ENCODE data around the gene RDX.

The RDX gene

DNA sequence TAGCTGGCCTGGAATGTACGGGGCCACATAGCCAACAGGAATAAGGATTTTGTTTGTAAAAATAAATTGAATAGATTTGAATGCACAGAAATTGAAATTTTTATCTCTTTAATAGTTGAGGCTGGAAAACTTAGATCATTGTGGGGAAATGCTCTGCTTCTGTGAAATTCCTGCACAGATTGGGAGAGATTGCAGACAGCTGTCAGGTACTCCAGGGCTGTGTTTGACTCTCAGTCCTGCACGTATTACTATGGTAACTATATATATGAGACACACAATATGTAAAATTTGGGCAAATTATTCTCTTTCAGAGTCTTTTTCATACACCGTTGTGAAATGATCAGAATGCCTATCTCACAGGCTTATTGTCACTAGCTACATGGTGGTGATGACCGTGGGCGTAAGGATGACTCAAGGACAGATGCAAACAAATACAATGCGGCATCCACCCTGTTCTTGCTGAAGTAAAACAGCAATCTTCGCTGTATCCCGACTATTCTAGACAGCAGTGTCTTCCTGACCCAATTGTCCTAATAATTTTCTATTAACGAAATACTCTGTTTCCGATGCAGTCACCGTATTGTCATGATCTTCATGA lies 123.8 kb downstream of the RDX start:
- DNase-seq (ENCODE audit: low read depth in 2 of 2) = no peak

DNA sequence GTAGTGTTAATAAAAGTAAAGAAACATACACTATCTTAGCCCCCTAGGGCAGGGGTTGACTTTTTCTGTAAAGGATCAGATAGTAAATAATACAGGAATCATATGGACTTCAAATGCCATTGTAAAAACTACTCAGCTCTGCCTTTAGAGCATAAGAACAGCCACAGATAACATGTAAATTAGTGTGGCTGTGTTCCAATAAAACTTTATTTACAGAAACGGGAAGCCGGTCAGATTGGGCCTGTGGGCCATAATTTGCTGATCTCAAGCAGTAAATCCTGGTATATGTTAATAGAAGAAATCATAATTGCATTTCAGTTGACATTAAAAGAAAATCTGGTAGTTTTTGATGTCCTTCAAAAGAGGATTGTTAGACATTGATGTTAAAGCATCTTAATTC lies 126.7 kb downstream of the RDX start:
- no peak for DNase-seq (ENCODE audit: low read depth in 2 of 2)

DNA sequence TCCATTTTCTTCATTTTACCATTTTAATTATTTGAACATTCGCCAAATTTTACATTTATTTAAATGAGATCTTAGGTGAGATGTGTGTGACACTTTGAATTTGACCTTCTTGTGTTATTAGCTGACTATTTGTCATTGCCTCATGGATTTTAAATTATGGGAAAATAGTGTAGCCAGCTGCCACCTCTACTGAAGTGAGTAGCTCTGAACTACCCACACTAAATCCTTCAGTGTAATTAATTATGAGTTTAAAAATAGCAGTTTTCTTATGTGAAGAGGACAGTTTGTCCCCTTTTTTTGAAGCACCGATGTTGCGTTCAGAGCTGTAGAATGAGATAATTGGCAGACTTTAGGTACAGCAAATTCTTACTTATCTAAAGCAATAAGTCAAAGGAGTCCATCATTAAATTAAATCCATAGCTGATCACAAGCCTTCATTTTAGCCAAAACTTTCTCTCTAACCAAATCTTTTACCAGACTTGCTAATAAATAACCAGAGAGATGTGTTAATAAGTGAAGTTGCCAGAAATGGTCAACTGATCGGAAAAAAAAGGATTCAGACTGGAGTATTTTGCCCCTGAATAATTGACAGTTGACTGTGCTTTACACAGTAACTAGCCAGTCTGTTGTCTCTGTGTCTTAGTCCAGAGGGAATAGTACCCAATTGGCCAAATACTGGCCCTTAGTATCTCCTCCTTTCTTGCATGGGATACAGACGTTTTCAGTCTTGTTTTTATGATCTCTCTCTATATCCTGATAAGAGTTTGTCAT lies 128.2 kb downstream of the RDX start:
- no peak for DNase-seq (ENCODE audit: low read depth in 2 of 2)

DNA sequence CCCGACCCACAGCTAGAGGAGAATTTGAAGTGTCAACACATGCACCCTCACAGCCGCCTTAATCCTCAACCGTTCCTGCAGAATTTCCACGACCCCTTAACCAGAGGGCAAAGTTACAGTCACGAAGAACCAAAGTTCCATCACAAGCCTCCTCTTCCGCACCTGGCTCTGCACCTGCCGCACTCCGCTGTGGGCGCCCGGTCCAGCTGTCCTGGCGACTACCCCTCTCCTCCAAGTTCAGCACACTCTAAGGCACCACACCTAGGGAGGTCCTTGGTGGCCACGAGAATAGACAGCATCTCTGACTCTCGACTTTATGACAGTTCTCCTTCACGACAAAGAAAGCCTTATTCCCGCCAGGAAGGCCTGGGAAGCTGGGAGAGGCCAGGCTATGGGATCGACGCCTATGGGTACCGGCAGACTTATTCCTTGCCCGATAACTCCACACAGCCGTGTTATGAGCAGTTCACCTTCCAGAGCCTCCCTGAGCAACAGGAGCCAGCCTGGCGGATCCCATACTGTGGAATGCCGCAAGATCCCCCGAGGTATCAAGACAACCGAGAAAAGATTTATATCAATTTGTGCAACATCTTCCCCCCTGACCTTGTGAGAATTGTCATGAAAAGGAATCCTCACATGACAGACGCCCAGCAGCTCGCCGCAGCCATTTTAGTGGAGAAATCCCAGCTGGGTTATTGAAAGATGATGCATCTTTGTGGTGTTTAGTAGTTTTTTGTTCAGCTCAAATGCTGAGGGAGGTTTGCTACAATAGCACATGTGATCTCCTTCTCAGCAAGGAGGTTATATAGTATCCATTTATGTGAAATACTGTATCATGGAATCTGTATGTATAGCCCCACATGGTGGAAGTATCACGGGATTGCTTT lies 131.1 kb downstream of the RDX start:
- no peak for DNase-seq (ENCODE audit: low read depth in 2 of 2)

DNA sequence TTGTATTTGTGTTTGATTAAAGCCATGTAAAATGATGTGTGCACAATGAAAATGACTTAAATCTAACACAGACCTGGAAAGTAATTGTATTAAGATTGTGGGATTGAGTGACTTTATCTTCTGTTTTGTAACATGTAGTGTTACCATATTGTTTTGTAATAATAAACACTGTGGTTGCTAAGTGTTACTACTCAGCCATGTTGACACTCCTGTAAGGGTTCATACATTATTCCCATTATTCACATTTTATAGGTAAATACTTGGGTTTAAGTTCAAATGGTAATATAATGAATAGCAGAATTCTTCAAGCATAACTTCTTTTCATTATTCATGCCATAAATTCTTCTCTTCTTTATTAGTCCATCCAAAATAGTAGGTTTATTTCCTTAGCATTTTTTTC lies 134.2 kb downstream of the RDX start:
- DNase-seq (ENCODE audit: low read depth in 2 of 2) = no peak

DNA sequence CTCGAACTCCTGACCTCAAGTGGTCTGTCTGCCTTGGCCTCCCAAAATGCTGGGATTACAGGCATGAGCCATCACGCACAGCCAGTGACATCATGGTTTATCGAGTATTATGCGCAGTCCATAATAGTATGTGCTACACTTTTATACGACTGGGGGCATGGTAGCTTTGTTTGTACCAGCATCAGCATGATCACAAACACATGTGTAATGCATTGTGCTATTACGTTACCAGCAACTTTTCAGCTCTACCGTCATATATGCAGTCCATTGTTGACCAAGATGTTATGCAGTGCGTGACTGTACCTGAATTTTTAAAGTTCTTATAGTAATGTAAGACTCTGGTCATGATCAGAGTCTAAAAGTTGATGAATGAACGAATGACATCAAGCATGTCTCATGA lies 135.4 kb downstream of the RDX start:
- DNase-seq (ENCODE audit: low read depth in 2 of 2) = no peak

DNA sequence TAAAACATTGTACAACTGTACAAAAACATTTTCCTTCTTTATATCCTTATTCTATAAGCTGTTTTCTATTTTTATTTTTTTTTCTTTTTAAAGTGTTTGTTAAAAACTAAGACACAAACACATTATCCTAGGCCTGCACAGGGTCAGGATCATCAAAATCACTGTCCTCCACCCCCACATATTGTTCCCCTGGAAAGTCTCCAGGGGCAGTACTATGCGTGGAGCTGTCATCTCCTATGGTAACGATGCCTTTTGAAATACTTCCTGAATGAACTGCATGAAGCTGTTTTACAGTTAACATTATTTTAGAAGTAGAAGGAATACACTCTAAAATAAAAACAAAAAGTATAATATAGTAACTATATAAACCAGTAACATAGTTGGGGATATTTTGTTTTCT lies 136.0 kb downstream of the RDX start:
- DNase-seq (ENCODE audit: low read depth in 2 of 2) = no peak

DNA sequence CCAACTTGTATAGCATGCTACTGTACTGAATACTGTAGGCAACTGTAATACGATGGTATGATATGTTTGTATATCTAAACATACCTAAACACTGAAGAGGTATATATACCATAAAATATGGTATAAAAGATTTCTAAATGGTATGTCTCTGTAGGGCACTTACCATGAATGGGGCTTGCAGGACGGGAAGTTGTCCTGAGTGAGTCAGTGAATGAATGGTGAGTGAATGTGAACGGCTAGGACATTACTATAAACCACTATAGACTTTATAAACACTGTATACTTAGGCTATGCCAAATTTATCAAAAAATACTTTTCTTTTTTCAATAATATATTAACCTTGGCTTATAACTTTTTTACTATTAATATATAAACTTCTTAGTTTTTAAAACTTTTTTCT lies 136.4 kb downstream of the RDX start:
- DNase-seq (ENCODE audit: low read depth in 2 of 2) = no peak

DNA sequence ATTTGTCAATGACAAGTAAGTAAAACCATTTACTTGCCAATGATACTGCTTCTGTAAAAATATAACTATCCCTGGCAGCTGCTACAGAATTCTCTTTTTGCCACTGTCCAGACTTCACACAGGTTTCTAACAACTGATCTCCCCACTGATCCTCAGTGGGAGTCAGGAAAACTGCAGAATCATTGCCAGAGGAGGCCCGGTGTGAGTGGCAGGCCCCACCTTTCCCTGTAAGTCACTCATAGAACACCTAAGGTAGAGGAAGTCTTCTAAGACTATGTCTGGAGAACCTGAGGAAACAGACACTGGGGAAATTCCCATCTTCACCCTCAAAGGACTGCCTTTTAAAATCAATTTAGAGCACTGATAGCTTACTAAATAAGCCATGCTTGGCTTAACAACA lies 136.9 kb downstream of the RDX start:
- DNase-seq (ENCODE audit: low read depth in 2 of 2) = no peak

DNA sequence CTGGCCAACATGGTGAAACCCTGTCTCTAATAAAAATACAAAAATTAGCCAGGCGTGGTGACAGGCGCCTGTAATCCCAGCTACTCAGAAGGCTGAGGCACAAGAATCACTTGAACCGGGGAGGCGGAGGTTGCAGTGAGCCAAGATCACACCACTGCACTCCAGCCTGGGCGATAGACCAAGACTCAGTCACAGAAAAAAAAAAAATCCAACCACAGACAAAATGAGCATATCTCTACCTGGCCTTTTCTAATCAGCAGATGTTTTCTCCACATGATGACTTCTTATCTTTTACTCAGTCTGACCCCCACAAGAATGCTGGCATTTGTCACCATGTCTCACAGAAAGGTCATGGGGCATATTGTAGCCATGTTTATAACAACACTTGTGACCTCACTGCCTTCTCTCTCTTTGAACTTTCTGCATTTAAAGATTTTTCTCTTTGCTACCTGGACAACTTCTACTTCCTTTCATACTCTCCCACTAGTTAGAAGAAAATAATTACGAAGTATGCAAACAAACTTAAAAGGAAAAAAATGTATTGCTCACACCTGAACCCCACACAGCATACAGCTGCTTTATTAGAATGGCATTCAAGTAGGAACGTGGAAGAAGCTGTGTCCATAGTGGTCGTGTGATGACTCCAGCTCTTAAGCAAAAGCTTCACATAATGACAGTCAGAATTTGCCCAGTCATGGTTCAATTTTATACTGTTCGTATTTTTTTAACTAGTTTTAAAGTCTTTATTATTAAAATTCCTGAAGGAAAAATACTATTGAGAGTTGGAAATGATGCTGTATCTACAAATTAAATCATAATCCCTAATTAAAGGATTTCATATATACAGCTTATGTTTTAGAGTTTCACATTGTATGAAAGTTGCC lies 137.9 kb downstream of the RDX start:
- DNase-seq (ENCODE audit: low read depth in 2 of 2) = no peak

DNA sequence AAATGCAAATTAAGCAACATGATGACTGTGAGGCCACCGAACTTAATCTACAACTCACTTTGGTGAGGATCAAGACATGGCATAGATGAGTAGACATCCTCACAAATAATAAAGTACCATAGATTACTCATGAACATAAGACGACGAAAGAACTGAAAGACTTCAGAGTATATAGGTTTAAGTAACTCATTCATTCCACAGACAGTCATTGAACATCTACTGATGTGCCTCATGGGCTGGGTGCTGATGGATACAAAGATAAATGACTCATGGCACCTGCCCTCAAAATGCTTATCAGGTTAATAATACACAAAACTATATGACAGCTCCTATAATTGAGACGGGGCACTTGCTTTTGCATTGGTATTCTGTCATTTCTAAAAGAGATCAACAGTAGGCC lies 139.9 kb downstream of the RDX start:
- no peak for DNase-seq (ENCODE audit: low read depth in 2 of 2)

DNA sequence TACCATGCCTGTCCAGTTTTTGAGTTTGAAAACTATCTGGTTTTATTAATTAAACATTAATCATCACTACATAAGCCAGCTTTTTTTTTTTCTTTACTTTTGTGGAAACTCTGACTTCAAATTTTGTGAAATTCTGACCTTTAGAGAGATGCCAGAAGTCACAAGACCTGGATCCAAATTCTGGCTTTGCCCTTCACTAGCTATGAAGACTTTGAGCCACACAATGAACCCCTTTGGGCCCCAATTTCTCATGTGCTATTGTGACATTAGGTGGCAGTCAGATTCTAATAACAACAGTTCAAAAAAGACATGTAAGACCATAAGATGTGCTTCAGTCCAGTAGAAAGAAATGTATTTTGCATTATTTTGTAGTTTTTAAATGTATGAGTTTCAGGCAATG lies 142.9 kb downstream of the RDX start:
- no peak for DNase-seq (ENCODE audit: low read depth in 2 of 2)

DNA sequence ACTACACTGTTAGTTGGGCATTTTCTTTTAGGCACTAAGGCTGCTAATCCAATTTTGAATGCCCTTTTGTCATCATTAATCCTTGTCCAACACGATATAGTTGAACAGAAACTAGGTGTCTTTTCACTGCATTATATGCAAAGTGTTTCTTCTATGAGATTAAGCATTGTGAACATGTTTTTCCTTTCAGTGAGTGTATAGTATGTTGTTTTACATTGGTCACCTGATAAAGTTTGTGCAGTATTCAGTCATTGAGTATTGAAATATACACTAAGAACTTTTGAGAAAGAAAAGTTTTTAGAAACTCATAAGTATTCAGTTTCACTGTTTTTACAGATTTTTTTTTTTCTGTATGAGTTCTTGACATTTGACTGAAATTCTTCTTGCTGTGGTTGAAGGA lies 144.2 kb downstream of the RDX start:
- no peak for DNase-seq (ENCODE audit: low read depth in 2 of 2)

DNA sequence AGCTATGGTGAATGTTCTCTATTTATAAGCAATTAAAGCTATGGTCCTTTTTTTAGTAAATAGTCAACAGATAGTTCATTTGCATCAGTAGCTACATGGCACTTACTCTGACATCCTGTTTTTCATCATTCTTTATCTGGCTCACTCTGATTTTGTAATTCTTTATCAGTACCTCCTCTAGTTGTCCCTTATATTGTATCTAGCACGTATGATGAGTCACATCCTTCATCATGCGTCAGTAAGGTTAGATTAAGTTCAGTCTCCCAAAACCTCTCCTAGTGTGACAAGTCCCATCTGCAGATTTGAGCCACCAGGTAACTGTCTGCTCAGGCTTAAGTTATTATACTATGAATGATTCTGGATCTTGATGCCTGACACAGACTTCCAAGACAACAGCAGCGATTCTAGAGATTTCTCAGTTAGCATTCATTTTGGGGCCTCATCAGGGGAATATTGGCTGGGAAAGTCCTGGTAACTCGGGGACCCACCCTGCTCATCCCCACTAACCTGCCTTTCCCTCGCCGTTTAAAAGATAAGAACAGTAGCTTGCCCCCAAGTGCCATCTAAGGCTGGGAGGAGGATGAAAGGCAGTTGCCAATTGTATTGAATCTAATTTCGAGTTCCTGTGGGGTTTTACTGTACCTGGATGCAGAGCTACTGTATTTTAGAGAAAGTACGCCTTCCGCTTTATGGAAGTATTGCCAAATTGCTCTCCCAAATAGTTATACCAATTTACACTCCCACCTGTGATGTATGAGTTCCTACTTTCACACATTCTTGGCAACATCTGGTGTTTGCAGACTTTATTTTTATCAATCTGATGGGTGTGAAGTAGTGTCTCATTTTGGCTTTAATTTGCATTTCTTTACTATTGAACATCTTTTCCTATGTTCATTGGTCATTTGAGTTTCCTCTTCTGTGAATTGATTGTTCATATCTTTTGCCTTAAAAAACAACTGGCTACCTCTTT lies 147.4 kb downstream of the RDX start:
- no peak for DNase-seq (ENCODE audit: low read depth in 2 of 2)

DNA sequence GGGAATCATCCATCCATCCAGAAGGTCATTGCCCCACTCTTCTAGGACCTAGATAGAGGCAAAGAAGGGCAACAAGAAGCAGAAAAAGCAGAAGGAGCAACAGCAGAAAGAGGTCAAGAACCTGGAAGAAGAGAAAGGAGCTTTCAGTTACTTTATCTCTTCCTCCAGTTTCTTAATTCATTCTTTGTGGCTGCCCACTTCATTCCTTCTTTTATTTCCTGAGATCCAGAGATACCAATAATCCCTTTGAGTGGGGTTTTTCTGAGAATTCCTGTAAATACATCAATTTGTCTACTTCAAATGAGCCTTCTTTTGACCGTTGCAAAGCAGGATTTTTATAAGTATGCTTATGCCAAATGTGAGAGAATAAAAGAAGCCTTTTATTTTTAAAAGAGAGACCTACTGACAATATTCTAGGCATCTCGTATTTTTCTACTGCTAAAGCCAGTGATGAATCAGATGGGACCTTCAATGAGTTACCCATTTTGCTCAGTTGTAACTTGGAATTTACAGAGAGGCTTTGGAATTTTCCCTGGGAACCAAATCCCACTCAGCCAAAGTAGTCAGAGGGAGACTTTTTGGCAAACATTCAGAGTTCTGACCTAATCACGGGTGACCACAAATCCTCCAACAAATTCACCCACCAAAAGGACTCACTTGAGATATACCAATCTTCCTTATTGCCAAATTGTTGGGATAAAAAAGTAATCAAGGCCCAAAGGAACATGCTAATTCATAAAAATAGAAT lies 148.3 kb downstream of the RDX start:
- no peak for DNase-seq (ENCODE audit: low read depth in 2 of 2)

DNA sequence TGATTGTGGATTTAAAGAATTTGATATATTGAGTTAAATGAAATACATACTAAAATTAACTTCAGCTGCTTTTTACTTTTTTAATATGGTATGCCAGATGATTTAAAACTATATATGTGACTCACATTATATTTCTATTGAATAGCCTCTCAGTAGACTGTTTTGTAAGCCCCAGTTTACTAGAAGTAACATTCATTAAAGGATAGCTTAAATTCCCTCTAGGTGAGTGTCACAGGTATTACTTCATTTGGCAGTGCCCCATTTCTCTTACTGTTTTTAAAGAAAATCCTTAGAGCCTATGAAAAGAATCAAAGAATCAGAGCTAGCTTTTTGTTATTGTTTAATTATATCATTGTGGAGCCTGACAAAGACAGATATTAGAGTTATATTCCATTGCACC lies 154.6 kb downstream of the RDX start:
- DNase-seq (ENCODE audit: low read depth in 2 of 2) = no peak

DNA sequence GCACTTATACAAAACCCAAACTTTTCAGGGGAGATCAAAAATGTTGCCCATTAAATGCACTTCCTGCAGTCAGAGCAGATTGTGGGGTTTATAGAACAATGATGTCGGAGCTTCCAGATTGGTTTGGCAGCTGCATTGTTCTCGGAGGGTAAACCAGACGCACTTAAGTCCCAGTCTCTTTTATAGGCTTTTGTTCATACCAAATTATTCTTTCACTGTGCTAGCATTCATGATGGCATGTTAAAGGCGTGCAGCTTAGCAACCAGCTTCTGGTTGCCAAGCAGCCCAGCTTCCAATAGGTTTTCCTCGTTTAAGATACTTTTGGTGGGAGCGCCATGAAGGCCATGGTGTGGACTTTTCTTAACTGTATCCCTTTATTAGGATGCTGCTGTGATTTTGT lies 162.3 kb downstream of the RDX start:
- DNase-seq (ENCODE audit: low read depth in 2 of 2) = no peak

DNA sequence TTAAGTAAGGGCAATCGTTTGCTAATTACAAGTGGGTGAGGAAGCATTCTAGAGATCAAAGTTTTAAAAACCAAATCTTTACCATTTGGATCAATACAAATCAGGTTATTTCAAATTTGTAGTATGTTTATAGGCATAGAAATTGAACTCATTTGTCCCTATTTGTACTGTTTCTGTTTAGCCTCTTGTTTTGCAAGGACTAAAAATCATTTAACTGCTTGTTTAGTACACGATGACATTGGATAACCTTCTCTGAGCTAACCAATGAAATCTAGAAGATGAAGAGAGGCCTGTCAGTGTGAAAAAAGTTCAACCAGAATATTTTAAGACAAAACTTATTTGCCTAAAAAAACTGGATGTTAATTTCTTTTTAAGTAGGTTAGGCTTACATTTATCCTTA lies 163.3 kb downstream of the RDX start:
- DNase-seq (ENCODE audit: low read depth in 2 of 2) = no peak

DNA sequence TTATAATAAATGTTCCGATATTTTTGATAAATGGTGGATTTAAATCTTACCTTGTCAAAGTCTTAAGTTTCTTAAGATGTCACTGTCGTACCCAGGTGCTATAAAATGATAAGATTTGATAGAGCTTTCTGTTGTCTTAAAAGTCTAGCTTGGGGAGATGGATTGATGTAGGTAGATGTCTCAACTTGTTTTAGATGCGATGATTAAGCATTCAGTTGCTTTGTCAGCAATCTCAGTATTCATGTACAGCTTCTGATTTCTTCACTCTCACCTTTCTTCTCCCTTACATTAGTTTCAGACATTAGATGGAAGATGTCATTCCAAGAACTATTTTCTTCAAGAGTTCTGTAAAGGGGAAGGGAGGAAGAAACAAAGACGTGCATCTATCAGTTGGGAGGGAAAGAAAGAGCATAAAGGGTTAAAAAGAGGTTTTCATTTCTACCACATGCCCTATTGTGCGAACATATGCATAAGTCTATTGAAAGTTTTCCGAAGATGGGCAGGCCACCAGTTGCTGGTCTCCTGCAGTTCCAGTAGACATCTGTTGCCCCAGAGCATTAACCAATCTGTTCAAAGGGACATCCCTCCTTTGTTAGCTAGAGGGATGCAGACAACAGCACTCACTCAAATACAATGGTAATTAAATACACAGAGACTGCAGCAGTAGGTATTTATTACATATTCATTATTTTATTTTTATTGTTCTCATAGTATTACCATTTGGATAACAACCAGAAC lies 164.9 kb downstream of the RDX start:
- no peak for DNase-seq (ENCODE audit: low read depth in 2 of 2)
